ENCODE data around the gene GSTM3.

GRCh38 chr1:109787845-109788601 is 47.2 kb upstream of the GSTM3 start:
- TF ChIP-seq CTCF (conservative IDR thresholded peaks at IDR 0.05; ENCODE audit: low read depth in 2 of 2) (no peak), POLR2AphosphoS5 (IDR thresholded peaks at IDR 0.05; ENCODE audit: low read depth) (no peak), REST (IDR thresholded peaks at IDR 0.05; ENCODE audit: unreplicated experiment) (no peak), EZH2 (IDR thresholded peaks at IDR 0.05; ENCODE audit: low read depth, unreplicated experiment) (no peak), EZH2phosphoT487 (IDR thresholded peaks at IDR 0.05; ENCODE audit: unreplicated experiment) (no peak), CREB1 (CRISPR knock-in tag; IDR thresholded peaks at IDR 0.05; ENCODE audit: low read depth) (no peak), ZNF331 (CRISPR knock-in tag; IDR thresholded peaks at IDR 0.05; ENCODE audit: low read depth) (no peak), ZNF114 (CRISPR knock-in tag; IDR thresholded peaks at IDR 0.05) (no peak), NANOG (IDR thresholded peaks at IDR 0.05; ENCODE audit: borderline replicate concordance) (no peak)

Data from GM23338 (cell line).